ENCODE data around the gene D2HGDH. TPM values are rescaled to one million over a fixed set of nuclear protein-coding genes. Genes with fewer than 3 reads are reported as not detected.

Gene D2HGDH
- total RNA-seq: 10 to 100 TPM; 20.3 to 31.0 (median 23.6) TPM
- 10 to 100 TPM; 14.1 to 15.6 (median 14.9) TPM for polyA plus RNA-seq
- long read RNA-seq, donor 1, transcript D2HGDH-201 (10 exons, 2,617 nt): major isoform, 40 of 70 reads
- long read RNA-seq, donor 1, partial matches to known transcripts: 19 of 70 reads
- long read RNA-seq, donor 1, other reads (novel, unspliced or antisense): 11 of 70 reads
- long read RNA-seq, donor 2, transcript D2HGDH-201 (10 exons, 2,617 nt): major isoform, 57 of 115 reads
- long read RNA-seq, donor 2, partial matches to known transcripts: 16 of 115 reads
- long read RNA-seq, donor 2, other reads (novel, unspliced or antisense): 38 of 115 reads

DNA sequence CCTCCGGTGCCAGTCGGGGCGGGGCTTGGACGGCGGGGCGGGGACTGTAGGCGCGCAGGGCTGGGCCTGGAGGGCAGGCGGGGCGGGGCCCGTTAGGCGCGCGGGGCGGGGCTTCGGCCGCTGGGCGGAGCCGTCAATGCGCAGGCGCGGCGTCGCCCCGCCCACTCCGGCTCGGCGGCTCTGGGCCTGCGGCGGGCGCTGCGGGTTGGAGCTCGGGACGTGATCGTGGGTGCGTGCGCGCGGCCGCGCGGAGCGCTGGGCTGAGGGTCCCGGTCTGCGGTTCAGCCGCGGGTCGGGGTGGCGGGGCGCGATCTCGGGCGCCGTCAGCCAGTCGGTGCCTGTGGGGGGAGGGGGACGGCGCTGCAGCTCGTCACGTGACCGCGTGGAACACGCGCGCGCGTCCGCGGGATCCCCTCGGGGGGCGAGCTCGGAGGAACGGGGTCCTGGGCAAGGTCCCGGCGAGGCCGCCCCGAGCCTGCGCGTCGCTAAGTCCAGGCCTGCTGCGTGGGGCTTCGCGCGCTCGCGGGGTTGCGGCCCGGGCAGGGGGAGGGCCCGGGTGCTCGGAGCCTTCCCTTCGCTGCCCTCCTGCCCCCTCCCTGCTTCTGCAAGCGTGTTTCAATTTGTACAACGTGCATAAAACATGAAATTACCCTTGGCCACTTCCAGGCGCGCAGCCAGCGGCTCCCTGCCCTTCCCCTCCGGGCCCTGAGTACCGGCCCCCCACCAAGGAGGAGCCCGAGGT, at the start of gene D2HGDH:
Gene D2HGDH, plus strand, starts transcription at position 164 of the 742 bp plus-strand sequence. CDS start 595 bp downstream, outside the sequence.
- Histone ChIP-seq H3K9me3 (no peaks in the 10 kb centered on the region), H3K27me3 (ENCODE audit: insufficient read depth in 3 of 3, low read length in 2 of 3) (no peaks in the 10 kb centered on the region), H3K4me1 (peaks cover 4% of the 10 kb centered on the region), H3K4me3 (peak within 1 kb of the TSS; percentile 92), H3K36me3 (ENCODE audit: insufficient read depth in 1 of 2, low read depth in 1 of 2) (peaks cover 0 to 12% of the 10 kb centered on the region in 2 donors), H3K27ac (peak within 1 kb of the TSS; percentile 89)
- WGBS, 3 donors: 0 to 1% (median 0%) methylated on average over 48 to 98 of the region's 98 CpGs
- DNase-seq (peak; percentile 95 to 97), ATAC-seq (peak; percentile 93 to 96 (median 94))
- no peak for TF ChIP-seq CTCF (IDR thresholded peaks at IDR 0.05)
- intact Hi-C loops (cut with DNase I): loop anchor here (5.0 to 10.0 kb wide), 4 partner anchors 47 to 880 kb away; partner anchors contain the start of gene DTYMK (in 1 of the 2)

GRCh38 chr2:241686324-241686649, 48.1 kb upstream of the D2HGDH start:
- DNase-seq (no peak), ATAC-seq (peak; percentile 1 to 4 (median 2))
- Histone ChIP-seq H3K4me1 (peaks cover 30% of the 10 kb centered on the region), H3K9me3 (no peaks in the 10 kb centered on the region), H3K27ac (peak overlapping the region; percentile 98), H3K36me3 (ENCODE audit: insufficient read depth in 1 of 2, low read depth in 1 of 2) (peaks cover 5 to 50% of the 10 kb centered on the region in 2 donors), H3K27me3 (ENCODE audit: insufficient read depth in 3 of 3, low read length in 2 of 3) (no peaks in the 10 kb centered on the region), H3K4me3 (peak overlapping the region; percentile 98)
- WGBS, 3 donors: 0 to 1% (median 0%) methylated on average over 20 to 37 of the region's 37 CpGs
- TF ChIP-seq CTCF (IDR thresholded peaks at IDR 0.05): no peak
- intact Hi-C loops (cut with DNase I): loop anchor here in 1 of 2 donors (5.0 kb wide), 1 partner anchor 46 kb away; the partner anchor contains the start of gene D2HGDH

DNA sequence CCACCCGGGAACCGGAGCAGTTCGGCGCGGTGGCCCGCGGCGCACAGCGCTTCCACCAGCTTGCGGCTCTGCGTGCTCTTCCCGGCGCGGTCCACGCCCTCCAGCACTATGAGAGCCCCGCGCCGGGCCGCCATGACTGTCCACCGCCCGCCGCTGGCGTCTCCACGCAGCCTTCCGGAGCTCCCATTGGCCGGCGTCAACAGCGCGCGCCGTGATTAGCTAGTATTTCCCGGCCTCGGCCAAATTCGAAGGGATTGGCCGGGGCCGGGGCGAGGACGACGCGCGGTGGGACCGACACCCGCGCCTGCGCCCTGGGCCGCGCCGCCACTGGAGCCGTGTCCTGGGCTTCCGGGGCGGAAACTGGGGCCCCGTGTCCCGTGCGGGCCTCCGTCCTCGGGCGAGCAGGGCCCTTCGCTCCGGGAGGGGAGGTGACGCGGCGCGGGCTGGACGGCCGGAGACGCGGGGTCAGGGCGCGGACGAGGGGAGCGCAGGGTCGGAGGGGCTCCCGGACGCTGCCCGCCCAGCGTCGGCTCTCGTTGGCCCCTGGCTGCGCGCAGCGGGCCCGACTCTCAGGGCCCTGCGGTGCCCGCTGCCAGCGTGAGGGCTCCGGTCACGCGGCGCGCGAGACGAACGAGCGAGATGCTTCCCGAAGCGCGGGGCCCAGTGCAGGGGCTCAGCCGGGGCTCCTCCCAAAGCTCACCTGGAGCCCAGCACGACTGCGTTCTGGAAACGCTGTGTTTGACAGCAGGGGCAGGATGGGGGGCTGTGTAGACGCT, 47.6 kb upstream of the D2HGDH start, which contains the start of gene DTYMK:
Gene DTYMK, minus strand, starts transcription at position 166 of the 776 bp plus-strand sequence. Its CDS starts 32 bp downstream, at position 134.
- Histone ChIP-seq H3K4me3 (peak within 1 kb of the TSS; percentile 98), H3K4me1 (peaks cover 30% of the 10 kb centered on the region), H3K27ac (peak within 1 kb of the TSS; percentile 98), H3K9me3 (no peaks in the 10 kb centered on the region), H3K36me3 (ENCODE audit: insufficient read depth in 1 of 2, low read depth in 1 of 2) (peaks cover 5 to 51% of the 10 kb centered on the region in 2 donors), H3K27me3 (ENCODE audit: insufficient read depth in 3 of 3, low read length in 2 of 3) (no peaks in the 10 kb centered on the region)
- DNase-seq: peak; percentile 98
- WGBS, 3 donors: 0% methylated on average over 50 to 102 of the region's 102 CpGs
- intact Hi-C loops (cut with DNase I): loop anchor here in 1 of 2 donors (5.0 kb wide), 1 partner anchor 45 kb away; the partner anchor contains the start of gene D2HGDH
- ATAC-seq: peak; percentile 97 to 99 (median 98)
- TF ChIP-seq CTCF (IDR thresholded peaks at IDR 0.05): no peak

DNA sequence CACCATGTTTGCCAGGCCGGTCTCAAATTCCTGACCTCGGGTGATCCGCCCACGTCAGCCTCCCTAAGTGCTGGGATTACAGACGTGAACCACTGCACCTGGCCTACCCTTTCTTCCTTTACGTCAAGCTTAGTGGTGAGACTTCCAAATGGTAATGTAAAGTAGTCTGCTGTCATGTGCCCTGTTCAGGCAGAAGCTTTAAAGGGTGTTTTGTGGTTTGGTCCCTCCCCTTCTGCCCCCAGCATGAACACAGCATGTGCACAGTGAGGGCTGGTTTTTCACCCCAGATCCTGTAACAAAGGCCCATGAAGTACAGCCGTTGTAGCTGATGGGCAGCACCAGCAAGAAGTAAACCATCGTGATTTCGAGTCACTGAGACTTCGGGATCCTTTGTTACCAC, 45.1 kb upstream of the D2HGDH start:
- Histone ChIP-seq H3K27ac (no peak overlapping the region), H3K4me1 (peaks cover 30% of the 10 kb centered on the region), H3K9me3 (no peaks in the 10 kb centered on the region), H3K36me3 (ENCODE audit: insufficient read depth in 1 of 2, low read depth in 1 of 2) (peaks cover 5 to 61% of the 10 kb centered on the region in 2 donors), H3K4me3 (no peak overlapping the region), H3K27me3 (ENCODE audit: insufficient read depth in 3 of 3, low read length in 2 of 3) (no peaks in the 10 kb centered on the region)
- no peak for TF ChIP-seq CTCF (IDR thresholded peaks at IDR 0.05)
- DNase-seq: peak in 1 of 2 donors; percentile 6
- ATAC-seq: no peak
- 56 to 72% (median 67%) methylated on average over 10 of the region's 10 CpGs for WGBS, 3 donors
- intact Hi-C loops (cut with DNase I): loop anchor here in 1 of 2 donors (5.0 kb wide), 1 partner anchor 43 kb away; the partner anchor contains the start of gene D2HGDH

All from psoas muscle (tissue), 8 donors.